HG03097 (cell line): ENCODE results near the gene DIPK1C.

Source experiments
- ATAC-seq: cut with Tn5 transposase; IDR thresholded peaks from one replicate; pipeline ENCODE4 v1.9.1; 2021; ENCODE audit not compliant: unreplicated experiment, low FRiP score

The DIPK1C gene

DNA sequence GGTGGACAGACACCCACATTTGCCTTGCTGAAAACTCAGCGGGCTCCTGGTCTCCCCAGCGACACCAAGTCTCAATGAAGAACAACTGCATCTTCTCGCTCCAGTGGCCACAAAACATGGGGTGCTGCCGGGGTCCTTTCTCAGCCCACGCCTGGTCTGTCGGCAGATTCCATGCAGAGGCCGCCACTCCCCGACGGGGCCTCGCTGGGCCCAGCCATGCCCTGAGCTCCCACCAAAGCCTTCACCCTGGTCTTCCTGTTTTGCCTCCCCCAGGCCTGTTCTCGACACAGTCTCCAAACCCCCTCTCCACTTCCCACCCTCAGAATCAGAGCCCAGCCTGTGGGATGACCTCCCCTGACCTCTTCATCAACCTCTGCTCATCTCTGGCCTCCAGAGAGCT is 31.2 kb downstream of the DIPK1C start:
- no peak for ATAC-seq

DNA sequence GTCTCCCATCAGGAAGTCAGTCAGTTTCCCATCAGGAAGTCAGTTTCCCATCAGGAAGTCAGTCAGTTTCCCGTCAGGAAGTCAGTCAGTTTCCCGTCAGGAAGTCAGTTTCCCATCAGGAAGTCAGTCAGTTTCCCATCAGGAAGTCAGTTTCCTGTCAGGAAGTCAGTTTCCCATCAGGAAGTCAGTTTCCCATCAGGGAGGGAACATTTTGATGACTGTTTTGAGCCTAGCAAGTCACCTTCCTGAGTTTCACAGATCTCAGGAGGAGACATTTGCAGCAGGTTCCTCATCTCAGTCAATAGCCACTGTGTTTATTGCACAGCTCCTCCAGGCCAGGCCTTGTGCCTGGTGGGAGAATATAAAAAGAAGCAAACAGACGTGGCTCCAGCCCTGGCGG is 31.9 kb downstream of the DIPK1C start:
- no peak for ATAC-seq

DNA sequence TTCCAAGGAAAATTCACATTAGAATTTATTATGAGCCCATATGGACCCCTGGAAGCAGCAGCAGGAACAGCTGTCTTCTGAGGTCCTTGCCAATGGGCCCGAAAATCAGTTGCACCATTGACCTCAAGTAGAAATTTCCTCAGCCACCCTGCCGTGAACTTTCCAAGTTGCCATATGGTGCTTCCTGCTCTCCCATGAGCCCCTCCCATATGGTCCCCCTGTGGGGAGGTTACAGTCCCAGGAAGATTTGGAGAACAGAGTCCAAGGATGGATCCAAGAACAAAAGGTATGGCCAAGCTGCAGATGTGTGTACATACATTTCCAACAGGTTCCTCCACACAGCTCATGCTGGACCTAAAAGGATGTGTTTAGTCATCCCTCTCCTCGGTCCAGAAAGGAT is 34.6 kb downstream of the DIPK1C start:
- ATAC-seq = no peak

DNA sequence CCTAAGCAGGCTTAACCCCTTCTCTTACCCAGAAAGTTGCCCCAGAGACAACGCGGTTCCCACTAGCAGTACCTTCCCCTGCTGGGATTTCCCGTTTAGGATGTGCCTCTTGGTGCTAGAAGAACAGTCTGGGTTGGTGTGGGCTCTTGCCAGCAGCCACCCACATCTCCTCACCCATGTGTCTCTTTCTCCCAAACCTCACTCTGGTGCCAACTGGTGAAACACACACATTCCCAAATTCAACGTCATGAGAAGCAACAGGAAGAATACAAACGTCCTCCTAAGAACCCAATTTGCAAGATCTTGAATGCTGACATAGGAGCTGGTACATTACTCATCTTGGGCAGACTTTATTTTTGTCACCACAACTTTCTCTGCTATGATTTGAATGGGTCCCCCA is 36.2 kb downstream of the DIPK1C start:
- ATAC-seq = no peak

DNA sequence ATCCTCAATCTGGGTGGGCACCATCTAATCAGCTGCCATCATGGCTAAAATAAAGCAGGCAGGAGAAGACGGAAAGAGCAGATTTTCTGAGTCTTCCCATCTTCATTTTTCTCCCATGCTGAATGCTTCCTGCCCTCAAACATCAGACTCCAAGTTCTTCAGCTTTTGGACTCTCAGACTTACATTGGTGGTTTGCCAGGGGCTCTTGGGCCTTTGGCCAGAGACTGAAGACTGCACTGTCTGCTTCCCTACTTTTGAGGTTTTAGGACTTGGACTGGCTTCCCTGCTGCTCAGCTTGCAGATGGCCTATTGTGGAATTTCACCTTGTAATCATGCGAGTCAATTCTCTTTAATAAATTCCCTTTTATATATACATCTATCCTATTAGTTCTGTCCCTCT is 36.6 kb downstream of the DIPK1C start:
- no peak for ATAC-seq

DNA sequence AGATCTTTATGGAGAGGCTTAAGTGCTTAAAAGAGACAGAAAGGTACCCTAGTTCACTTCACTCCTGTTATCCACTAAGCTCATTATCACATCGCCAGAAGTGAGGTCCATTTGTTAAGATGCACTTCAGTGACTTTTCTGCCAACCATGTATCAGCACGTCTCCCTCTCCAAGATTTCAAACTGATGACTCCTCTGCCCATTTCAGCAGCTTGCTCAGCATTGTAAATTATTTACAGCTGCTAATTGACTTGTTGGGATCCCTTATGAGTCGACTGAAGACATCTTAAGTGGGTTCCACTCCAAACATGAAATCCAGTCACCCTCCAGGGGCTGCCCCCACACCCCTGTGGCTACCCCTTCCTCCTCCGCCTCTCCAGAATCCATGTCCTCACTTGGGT is 37.3 kb downstream of the DIPK1C start:
- ATAC-seq = no peak

DNA sequence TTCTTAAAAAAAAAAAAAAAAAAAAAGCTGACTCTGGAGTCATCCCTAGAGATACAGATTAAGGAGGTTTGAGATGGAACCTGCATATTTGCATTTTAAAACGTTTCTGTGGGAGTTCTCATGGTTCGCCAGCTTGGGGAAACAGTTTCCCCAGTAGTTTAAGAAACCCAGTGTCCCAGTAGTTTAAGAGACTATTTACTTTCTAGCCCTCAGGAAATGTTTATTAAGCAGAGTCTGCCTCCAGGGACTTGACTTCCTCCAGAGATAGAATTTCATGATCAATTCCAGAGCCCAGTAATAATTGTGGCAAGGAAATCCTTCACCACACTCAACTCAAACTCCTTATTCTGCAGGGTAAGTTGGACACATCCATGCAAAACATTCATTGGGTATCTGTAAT is 39.1 kb downstream of the DIPK1C start:
- no peak for ATAC-seq

DNA sequence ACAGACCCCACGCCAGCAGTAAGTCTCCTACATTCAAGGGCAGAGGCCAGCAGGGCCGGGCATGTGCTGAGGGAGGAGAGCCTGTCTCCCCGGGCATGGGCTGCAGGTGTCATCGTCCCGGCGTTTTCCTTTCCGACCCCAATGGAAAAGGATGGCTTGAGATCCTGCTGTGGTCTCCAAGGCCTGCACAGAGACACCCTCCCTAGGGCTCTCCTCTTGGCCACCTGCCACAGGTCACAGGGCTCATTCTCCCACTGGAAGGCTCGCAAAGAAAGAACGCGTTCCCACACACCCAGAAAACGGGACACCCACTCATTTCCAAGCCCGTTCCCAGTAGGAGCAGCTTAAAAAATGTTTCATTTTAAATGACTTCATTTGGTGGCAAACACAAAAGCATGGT is 41.0 kb downstream of the DIPK1C start:
- no peak for ATAC-seq

DNA sequence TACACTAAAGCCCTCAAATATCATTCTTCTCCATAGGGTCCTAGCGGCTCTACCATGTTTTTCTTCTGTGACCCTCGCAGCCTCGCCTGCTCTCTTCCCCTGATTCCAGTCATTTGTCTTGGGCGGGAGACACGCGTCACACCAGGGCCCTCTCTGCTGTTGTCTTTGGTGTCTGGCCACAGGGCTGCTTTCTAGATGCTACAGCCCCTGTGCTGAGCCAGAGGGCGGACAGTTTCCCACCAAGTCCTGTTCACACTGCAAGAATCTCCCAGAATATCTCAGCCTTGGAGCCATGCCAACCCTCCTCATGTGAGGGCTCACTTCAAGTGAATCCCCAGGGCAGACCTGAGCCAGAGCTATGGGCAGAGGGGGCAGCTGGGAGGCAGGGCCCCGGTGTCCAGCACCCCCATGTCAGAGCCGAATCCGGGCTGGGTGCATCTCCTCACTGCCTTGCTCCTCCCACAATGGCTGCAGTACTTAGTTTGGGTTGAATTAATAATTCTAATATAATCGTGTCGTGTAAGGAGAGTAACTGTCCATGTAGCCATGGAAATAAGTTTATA is 42.1 kb downstream of the DIPK1C start:
- no peak for ATAC-seq

DNA sequence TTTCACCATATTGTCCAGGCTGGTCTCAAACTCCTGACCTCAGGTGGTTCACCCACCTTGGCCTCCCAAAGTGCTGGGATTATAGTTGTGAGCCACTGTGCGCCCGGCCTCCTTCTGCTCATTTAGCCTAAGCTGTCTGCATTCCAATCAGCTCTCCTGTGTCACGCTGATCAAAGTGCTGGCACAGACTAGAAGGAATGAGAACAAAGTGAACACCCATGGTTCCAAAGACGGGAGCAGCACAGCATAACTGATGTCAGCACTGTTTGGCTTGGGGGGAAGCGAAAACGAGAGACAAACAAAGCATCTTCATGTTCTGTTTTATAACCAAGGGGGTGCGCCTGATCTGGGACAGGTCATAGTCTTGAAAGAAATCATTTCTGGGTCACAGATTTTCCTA is 43.3 kb downstream of the DIPK1C start:
- ATAC-seq = no peak

DNA sequence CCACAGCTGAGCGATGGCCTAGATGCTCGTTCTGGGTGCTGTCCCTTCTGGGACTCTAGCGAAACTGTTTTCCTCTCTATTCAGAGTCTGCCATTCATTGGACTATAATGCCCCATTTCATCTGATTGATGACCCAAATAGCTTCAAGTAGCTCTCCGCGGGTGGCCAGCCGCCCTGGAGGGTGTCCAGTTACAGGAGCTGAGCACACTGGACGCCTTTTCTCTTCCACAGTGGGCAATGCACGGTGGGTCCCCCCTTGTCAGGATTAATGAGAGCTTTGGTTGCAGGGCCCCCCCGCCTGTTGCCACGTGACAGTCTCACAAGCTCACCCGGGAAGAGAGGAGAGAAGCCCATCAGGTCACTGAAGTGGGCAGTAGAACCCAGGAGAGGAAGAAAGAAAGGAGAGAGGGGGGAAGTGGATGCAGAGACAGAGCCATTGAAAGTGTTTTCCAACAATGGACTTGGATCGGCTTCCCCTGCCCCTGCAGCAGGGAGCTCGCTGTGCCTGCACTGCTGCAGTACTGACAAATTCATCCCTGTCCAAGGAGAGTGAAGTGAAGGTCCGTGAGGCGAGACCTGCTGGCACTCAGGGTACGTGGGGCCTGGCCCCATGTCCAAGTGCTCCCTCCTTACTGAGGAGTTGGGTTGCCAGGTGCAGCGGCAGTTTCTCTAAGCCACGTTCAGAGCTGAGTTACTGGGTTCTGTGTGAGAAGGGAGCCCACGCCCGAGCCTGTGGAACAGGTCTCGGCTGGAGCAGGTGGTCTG is 44.8 kb downstream of the DIPK1C start:
- ATAC-seq = no peak

DNA sequence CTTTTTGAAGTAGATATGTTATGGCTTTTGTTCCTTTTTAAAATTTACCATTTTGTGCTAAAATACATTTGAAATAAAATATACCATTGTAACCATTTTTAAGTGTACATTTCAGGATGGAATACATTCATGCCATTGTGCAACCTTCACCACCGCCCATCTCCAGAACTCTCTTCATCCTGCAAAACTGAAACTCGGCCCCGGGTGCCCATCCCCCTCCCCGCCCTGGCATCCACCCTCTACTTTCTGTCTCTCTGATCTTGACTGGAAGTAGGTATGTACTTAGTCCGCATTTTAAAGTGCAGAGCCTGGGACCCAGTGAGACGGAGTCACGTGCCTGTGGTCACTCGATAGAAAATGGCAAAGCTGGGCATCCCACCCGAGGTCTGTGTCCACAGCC is 45.6 kb downstream of the DIPK1C start:
- ATAC-seq = no peak

DNA sequence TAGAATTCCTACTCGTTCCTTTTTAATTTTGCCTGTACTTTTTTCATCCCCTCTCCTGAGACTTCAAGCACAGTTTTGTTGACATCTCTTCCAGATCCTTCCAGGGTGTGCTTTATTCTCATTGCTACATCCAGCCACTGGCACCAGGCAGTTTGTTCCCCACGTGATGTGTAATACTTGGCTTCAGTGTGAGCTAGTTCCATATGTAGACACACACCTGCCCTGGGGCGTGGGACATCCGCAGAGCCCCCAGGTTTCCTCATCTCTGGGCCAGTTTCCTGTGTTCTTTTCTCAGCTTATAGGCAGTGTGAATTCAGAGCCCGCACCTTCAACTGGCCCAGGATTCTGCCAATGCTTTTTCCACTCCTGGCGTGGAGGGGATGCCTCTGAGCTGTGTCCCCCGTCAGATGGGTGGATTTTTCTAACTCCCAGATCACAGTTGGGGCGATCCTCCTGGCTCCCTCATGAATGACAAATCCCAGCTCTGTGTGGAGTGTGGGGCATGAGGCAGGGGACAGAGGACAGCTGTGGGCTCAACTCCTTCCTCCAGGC is 46.6 kb downstream of the DIPK1C start:
- no peak for ATAC-seq

DNA sequence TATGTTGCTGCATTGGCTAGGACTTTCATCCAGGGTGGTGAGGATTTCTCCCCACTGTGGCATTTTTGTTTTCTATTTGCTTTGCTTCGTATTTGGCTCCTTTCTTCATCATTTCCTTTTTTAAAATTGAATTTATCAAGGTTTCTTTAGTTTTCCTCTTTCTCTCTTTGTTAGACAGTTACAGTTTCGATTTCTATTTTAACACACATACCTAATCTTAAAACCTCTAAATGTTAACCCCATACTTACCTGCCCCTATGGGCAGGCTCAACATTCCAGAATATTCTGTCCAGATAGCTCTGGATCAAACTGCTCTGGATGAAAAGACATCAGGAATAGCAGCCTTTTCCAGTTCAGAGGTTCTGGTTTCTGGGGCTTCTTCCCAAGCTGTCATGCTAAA is 49.2 kb downstream of the DIPK1C start:
- no peak for ATAC-seq

DNA sequence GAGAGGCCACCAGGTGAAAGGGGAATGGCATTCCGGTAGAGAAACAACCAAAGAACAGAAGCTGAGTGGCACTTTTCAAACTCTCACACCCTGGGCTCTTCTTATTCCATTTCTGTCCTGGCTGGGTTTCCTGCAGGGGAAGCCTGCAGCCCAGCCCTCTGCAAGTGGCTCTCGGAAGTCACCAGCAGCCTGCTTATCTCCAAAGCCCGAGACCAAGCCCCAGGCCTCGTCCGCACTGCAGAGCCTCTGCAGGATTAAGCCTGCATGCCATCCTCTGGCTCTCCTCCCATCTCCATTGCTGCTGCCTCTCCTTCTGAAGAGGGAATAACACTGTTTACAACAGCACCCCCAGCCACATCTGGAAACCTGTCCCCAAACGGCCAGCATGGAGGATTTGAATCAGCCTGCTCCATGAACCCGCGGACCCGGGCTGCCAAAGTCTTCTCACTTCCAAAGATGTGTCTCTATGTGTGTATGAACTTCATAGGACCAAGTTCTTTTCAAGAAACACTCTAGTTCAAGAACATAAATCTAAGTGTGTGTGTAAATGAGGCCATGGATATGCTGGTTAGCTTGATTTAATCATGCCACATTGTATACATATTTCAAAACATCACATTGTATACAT is 54.2 kb downstream of the DIPK1C start:
- no peak for ATAC-seq

DNA sequence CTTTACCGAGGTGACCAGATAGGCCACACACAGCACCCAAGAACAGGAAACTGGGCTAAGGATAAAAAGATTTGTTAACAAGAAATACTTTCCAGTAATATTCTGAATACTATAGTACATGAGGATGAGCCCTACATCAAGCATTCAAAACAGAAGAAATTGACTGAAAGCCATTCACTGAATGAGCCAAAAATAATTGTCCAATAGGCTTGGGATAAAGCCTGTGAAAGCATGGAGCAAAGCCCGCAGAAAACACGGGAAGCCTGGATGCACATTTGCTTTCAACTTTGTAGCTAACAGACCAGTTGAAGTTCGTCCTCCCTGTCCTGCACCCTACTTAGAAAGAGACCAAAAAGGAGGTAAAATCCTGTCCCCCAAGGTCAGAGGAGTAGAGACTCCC is 56.3 kb downstream of the DIPK1C start:
- no peak for ATAC-seq

DNA sequence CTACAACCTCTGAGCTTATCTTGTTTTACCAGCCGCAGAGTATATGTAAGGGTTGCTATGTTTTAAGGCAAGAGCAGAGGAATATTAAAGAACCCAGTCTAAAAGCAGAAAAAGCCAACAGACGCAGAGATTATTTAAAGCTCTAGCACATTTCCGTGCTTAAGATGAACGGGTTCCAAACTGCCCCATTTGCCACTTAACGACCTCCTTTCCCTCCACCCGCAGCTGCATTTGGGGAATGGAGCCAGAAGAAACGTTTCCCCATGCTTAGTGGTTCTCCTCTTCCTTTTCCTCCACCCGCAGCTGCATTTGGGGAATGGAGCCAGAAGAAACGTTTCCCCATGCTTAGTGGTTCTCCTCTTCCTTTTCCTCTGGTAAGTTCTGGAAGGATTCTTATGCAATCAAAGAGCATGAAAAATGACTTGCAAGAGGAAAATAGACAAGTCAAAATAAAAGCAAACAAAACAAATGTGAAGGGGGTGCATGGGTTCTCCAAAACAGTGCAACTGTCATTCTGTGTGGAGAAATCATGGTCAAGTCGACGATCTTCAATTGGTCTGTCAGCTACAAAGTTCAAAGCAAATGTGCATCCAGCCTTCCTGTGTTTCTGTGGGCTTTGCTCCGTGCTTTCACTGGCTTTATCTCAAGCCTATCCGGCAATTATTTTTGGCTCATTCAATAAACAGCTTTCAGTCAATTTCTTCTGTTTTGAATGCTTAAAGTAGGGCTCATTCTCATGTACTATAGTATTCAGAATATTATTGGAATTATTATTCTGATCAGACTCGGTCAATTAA is 57.8 kb downstream of the DIPK1C start:
- no peak for ATAC-seq

DNA sequence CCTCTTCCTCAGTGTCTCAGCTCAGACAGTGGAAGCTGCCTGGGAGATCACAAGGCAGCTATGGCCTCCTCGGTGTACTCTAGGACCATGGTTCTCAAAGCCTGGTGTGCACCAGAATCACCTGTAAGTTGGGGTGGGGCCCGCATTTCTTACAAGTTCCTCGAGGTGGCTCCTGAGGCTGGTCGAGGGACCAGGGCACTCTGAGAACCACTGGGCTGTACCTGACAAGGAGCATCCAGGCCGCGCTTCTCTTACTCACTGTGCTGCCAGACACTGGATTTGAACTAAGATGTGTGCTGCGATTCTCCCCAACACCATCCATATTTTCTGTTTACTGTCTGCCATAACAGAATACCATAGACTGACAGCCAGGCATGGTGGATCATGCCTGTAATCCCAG is 59.5 kb downstream of the DIPK1C start:
- no peak for ATAC-seq

DNA sequence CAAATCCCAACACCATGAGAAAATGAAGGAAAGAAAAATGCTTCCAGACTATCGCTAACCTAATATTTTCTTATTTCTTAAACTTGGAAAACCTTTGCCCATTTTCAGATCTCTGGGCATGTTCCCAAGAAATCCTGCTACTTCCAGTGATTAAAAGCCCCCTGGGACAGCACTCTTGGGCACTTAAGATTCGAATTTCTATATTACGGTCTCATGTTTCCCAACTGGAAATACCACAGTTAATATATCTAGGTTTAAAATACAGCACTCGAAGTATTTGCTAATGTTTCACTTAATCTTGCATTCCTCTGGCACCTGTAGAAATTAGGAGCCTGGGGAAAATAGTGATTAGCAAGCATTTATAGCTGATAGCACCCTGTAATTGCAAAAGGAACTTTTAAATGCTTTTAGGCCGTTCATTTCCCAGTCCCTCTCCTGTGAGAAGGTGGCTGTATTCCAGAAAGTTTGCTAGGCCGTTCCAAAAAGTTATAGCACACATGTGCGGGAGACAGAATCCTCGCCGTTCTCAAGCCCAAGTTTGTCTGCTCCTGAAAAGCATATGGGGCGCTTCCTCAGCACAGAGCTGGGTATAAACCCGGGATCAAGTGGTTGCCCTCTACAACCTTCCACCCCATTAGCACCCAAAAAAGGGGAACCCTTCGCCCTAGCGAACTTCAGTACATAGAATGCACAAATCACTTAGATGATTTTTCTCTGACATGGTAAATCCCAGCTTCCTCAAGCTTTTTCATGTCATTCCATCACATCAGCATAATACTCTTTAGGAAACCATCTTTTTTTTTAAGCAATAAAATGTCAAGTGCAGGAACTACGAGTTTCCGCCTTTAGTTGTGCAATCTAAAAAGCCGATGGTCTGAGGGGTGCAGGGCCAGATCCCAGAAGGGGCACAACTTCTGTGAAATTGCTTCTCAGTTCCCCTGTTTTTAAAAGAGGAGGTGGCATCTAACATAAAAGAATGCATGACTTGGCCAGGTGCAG is 60.6 kb downstream of the DIPK1C start:
- no peak for ATAC-seq

DNA sequence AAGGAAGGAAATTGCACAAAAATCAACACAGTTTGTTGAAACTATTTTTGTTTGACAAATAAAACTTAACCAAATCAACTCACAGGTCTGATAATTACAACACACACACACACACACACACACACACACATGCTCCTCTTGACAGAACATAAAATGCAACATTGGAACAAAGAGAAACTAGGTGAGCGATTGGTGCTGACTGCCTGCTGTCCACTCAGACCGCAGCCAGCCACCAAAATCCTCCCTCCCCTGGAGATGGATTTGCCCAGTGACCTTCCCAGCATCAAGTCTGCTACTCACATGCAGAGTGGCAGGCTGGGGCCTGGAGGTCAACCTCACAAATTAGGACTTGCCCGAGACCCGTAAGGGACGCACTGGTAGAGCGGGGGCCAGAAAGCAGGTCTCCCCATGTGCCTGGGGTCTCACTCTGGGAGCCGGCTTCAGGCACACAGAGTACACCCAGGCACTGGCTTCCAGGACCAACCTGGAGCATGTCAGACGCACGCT is 61.4 kb downstream of the DIPK1C start:
- no peak for ATAC-seq
